OCI-M1 (cell line): ENCODE measurements around the gene NAGLU.
A peak's percentile ranks its signal among the peaks of the same experiment; 100 is the strongest.
"Not testable (repeated sequence)": the region's sequence is repeated elsewhere in the genome, so short reads cannot be mapped to it uniquely, and the experiment has no call there.

Source experiments
- DNase-seq: peaks from one replicate; lab custom pipeline; 2025; lab: John Stamatoyannopoulos, UW

Gene NAGLU

DNA sequence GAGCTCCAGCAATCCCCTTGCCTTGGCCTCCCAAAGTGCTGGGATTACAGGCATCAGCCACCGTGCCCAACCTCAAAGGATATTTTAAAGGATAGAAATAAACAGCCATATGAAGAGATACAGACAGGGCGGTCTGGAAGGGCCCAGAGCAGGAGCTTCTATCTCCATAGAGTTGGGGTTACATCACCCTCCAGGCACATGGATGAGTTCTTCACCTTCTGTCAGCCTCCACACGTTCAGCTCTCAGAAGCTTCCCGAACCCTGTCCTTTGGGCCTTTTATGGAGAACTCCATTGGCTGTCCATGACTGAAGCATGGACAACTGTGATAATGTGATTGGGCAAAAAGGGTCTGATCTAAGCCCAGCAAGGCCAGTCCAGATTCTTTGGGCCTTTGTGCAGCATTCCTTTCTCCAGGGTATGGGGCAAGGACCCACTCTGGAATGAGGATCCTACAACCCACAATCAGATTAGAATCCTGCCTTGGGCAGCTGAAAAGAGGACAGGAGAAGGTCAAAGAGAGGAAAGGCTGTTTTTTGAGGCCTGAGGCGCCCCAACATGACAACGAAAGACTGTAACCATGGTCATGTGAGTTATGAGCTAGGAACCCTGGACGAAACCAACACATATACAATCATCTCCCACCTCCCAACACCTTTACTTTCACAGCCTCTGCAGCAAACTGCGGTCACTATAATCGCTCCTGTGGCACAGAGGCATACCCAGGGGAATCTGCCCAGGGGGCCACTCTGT lies 9.9 kb downstream of the NAGLU start:
- DNase-seq, result not testable (repeated sequence)

GRCh38 chr17:42547001-42547461 lies 11.0 kb downstream of the NAGLU start:
- DNase-seq, result no peak

DNA sequence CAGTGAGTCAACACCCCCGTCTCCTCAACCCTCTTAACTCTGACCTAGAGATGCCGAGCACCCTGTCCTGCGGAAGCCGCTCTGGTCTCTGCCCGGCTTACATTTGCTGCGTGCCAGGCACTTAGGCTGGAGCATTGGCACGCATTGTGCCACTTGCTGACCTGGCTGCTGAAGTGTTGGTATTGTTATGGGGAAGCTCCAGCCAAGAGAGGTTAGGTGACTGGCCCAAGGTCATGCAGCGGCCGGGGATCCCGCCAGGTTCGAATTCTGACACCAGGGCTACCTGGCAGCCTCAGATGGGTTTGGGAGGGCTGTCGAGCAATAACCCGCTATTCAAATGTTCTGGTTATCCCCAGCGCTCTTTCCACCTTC lies 11.6 kb downstream of the NAGLU start:
- DNase-seq, result no peak

GRCh38 chr17:42548070-42548837 lies 12.2 kb downstream of the NAGLU start:
- no peak for DNase-seq

GRCh38 chr17:42548993-42549755 lies 13.1 kb downstream of the NAGLU start:
- no peak for DNase-seq

DNA sequence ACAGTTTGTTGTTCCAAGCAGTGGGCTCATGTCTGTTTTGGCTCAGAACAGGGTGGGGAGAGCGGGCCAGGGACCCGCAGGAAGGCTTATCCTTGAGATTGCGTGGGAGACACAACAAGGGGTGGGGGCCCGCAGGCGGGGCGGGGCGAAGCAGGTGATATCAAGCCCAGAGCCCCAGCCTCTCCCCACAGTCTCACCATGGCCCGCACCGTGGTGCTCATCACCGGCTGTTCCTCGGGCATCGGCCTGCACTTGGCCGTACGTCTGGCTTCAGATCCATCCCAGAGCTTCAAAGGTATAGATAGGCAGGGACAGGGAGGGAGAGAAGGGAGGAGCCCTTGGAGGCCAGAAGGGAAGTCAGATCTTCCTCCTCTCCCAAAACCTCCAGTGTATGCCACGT lies 16.7 kb downstream of the NAGLU start, which contains the start of gene HSD17B1:
Gene HSD17B1 (plus strand): TSS at position 188 of the 400 bp plus-strand sequence. CDS start 11 bp downstream, at position 199.
- not testable (repeated sequence) for DNase-seq

DNA sequence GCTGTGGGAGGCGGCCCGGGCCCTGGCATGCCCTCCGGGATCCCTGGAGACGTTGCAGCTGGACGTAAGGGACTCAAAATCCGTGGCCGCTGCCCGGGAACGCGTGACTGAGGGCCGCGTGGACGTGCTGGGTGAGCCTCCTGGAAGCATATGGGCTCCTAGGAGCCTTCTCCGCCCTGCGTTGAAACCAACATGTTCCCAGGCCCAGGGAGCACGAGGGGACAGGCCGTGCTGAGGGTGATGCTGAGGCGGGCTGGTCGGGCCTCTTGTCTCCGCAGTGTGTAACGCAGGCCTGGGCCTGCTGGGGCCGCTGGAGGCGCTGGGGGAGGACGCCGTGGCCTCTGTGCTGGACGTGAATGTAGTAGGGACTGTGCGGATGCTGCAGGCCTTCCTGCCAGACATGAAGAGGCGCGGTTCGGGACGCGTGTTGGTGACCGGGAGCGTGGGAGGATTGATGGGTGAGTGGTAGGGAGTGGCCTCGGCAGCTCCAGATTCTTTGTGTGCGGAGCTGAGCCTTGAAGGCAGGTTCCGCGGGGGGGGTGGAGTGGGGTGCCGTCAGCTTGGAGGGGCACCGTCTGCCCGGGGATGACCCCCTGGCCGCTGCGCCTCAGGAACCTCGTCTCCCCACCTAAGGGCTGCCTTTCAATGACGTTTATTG lies 17.2 kb downstream of the NAGLU start:
- no peak for DNase-seq

GRCh38 chr17:42553866-42554249 lies 17.8 kb downstream of the NAGLU start:
- DNase-seq, result no peak

- peak; percentile 89 for DNase-seq
Measured at GRCh38 chr17:42554250-42555121, 18.4 kb downstream of the NAGLU start.

DNA sequence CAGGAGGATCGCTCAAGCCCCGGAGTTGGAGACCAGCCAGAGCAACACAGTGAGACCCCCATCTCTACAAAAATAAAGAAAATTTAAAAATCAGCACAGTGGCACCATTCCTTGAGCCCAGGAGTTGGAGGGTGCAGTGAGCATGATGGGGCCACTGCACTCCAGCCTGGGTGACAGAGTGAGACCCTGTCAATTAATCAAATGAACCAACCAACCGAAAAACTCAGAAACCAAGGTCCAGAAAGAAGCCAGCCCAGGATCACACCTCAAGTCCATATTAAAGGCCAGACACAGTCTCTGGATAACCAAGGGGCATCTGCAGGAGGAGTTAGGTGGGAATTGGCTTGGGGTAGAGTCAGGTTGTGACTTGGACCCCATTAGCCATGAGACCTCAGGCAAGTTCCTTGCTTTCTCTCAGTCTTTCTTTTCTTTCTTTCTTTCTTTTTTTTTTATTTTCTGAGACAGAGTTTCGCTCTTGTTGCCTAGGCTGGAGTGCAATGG lies 19.1 kb downstream of the NAGLU start:
- DNase-seq, result no peak

GRCh38 chr17:42555961-42556617 lies 20.0 kb downstream of the NAGLU start:
- peak; percentile 30 for DNase-seq

DNA sequence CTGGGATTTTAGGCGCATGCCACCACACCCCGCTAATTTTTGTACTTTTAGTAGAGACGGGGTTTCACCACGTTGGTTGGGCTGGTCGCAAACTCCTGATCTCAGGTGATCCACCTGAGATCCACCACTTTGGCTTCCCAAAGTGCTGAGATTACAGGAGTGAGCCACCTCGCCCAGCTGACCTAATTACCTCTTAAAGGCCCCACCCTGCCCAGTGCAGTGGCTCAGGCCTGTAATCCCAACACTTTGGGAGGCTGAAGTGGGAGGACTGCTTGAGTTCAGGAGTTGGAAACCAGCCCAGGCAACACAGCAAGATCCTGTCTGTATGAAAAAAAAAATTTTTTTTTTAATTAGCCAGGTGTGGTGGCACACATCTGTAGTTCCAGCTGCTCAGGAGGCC lies 23.0 kb downstream of the NAGLU start:
- DNase-seq, result no peak

DNA sequence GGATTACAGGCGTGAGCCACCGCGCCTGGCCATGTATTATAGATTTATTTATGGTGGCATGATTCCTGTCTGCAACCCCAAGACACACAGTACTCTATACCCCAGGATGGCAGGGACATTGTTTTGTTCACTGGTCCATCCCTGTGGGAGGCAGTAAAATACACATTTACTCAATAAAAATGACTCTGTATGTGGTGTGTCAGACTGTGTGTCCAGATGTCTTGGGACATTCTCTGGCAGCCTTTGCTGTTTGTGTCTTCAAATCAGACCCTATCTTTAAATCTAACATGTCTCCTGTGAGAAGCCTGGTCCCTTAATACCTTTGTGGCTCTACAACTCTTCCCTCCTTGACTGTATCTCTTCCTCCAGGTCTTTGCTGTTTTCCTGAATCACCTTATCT lies 24.2 kb downstream of the NAGLU start:
- DNase-seq, result no peak

DNA sequence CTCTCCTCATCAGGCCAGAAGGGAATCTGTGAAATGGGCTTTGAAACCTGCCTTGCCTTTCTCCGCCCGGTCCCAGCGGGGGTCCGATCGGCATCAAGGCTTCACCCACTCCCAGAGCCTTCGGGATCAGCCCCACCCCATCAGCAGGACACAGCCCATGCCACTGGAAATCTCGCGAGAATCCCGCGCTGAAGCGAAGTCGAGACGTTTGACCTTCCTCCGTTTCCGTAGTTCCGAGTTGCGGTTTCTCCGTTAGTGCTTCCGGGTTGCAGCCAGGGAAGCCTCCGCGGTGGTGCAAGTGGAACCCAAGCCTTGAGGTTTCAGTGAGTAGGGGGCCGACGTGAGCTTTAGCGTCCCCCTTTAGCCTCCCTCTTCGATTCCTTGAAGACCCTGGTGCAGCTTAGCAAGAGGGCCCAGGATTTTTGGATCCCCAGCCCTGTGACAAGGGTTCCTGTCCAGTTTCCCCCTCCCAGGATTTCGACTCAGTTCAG lies 25.9 kb downstream of the NAGLU start, which contains the start of gene COASY:
Gene COASY (plus strand): TSS at position 252 of the 491 bp plus-strand sequence. CDS start 475 bp downstream, outside the sequence.
- peak; percentile 98 for DNase-seq

DNA sequence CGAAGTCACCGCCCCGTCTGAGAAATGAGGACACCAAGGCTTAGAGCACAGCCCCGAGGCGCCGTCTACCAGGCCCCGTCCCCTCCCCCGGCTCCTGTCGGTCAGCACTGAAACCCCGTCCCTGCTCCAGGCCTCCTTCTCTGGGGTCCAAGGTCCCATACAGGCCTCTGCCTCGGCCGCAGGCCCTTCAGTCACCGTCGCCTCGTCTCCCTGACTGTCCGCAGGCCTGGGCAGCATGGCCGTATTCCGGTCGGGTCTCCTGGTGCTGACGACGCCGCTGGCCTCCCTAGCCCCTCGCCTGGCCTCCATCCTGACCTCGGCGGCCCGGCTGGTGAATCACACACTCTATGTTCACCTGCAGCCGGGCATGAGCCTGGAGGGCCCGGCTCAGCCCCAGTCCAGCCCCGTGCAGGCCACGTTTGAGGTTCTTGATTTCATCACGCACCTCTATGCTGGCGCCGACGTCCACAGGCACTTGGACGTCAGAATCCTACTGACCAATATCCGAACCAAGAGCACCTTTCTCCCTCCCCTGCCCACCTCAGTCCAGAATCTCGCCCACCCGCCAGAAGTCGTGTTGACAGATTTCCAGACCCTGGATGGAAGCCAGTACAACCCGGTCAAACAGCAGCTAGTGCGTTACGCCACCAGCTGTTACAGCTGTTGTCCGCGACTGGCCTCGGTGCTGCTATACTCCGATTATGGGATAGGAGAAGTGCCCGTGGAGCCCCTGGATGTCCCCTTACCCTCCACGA lies 26.5 kb downstream of the NAGLU start:
- DNase-seq, result peak; percentile 28

GRCh38 chr17:42563143-42563509 lies 27.1 kb downstream of the NAGLU start:
- DNase-seq, result no peak

GRCh38 chr17:42563543-42563942 lies 27.5 kb downstream of the NAGLU start:
- no peak for DNase-seq

- no peak for DNase-seq
Measured at GRCh38 chr17:42563950-42564349, 27.9 kb downstream of the NAGLU start.
